Esophagus muscularis mucosa (tissue), 4 donors: Measurements from ENCODE around the gene ZNF341.

Experiments
- CTCF ChIP-seq, 3 experiments: fragments of 200-600 bp in 2 of 3; fragments of 450-650 bp in 1 of 3; sonication (generic) in 2 of 3; IDR thresholded peaks; one replicate each; pipeline ENCODE4 v1.5.1; 2017 to 2019; ENCODE audit warnings: antibody characterized with exemption in 3 of 3, mild to moderate bottlenecking in 2 of 3, moderate library complexity in 1 of 3
- EP300 ChIP-seq: sonication (generic); formaldehyde crosslinking; IDR thresholded peaks from one replicate; pipeline ENCODE4 v1.6.1; 2017; ENCODE audit warnings: antibody characterized with exemption
- POLR2A ChIP-seq: fragments of 450-650 bp; IDR thresholded peaks from one replicate; pipeline ENCODE4 v1.6.1; 2017; ENCODE audit warnings: antibody characterized with exemption, moderate library complexity, mild to moderate bottlenecking, low read depth
- POLR2AphosphoS5 ChIP-seq, 2 donors: sonication (generic); formaldehyde crosslinking; IDR thresholded peaks; one replicate each; pipeline ENCODE4 v1.6.1; 2017; ENCODE audit warnings: antibody characterized with exemption in 2 of 2

GRCh38 chr20:33686984-33687366 lies 44.8 kb upstream of the ZNF341 start:
- TF ChIP-seq CTCF (IDR thresholded peaks at IDR 0.05) = no peak
- no peak for TF ChIP-seq POLR2A
- no peak for TF ChIP-seq EP300
- no peak for TF ChIP-seq POLR2AphosphoS5 (IDR thresholded peaks at IDR 0.05)
